ENCODE data around the gene AARS1.
"Not testable (repeated sequence)": the region's sequence is repeated elsewhere in the genome, so short reads cannot be mapped to it uniquely, and the experiment has no call there.

AARS1 gene

GRCh38 chr16:70270176-70270575 is 19.1 kb downstream of the AARS1 start:
- DNase-seq, result no peak

GRCh38 chr16:70269471-70269870 is 19.8 kb downstream of the AARS1 start:
- no peak for DNase-seq

- DNase-seq, result not testable (repeated sequence)
Observed at GRCh38 chr16:70267922-70268321, 21.4 kb downstream of the AARS1 start.

GRCh38 chr16:70267516-70267915 is 21.8 kb downstream of the AARS1 start:
- no peak for DNase-seq

GRCh38 chr16:70259903-70260302 is 29.4 kb downstream of the AARS1 start:
- not testable (repeated sequence) for DNase-seq

GRCh38 chr16:70258946-70259345 is 30.4 kb downstream of the AARS1 start:
- DNase-seq, result no peak

GRCh38 chr16:70258065-70258464 is 31.2 kb downstream of the AARS1 start:
- DNase-seq, result no peak

- DNase-seq, result no peak
Observed at GRCh38 chr16:70257391-70257790, 31.9 kb downstream of the AARS1 start.

GRCh38 chr16:70255574-70255973 is 33.7 kb downstream of the AARS1 start:
- DNase-seq, result no peak

- no peak for DNase-seq
Observed at GRCh38 chr16:70254965-70255286, 34.4 kb downstream of the AARS1 start.

GRCh38 chr16:70254180-70254964 is 34.9 kb downstream of the AARS1 start:
- no peak for DNase-seq

- no peak for DNase-seq
Observed at GRCh38 chr16:70253291-70254106, 35.8 kb downstream of the AARS1 start.

GRCh38 chr16:70252355-70252988 is 36.8 kb downstream of the AARS1 start:
- no peak for DNase-seq

- peak; percentile 42 for DNase-seq
Observed at GRCh38 chr16:70251629-70252354, 37.5 kb downstream of the AARS1 start, which contains the start of gene EXOSC6. EXOSC6 (minus strand) TSS chr16:70251940; CDS start chr16:70251900, 40 bp downstream.

GRCh38 chr16:70250748-70251628 is 38.3 kb downstream of the AARS1 start:
- DNase-seq, result no peak

GRCh38 chr16:70249697-70250096 is 39.6 kb downstream of the AARS1 start:
- DNase-seq, result not testable (repeated sequence)

- not testable (repeated sequence) for DNase-seq
Observed at GRCh38 chr16:70238773-70239172, 50.5 kb downstream of the AARS1 start.

GRCh38 chr16:70231831-70232230 is 57.5 kb downstream of the AARS1 start:
- not testable (repeated sequence) for DNase-seq

- DNase-seq, result not testable (repeated sequence)
Observed at GRCh38 chr16:70226024-70226423, 63.3 kb downstream of the AARS1 start.

GRCh38 chr16:70225430-70225829 is 63.9 kb downstream of the AARS1 start:
- not testable (repeated sequence) for DNase-seq

GRCh38 chr16:70224645-70225044 is 64.7 kb downstream of the AARS1 start:
- DNase-seq, result not testable (repeated sequence)
